H9 (cell line): ENCODE data around the gene CEP68. TPM values are rescaled to one million over a fixed set of nuclear protein-coding genes. Genes with fewer than 3 reads are reported as not detected.

Source experiments
- DNase-seq: peaks from one replicate; pipeline ENCODE4 v3.0.0-alpha.2; 2017
- H2AFZ ChIP-seq: one replicate; pipeline ENCODE4 v1.6.1; 2013; ENCODE audit warnings: mild to moderate bottlenecking, low read length, control low read depth, moderate library complexity
- H2AK5ac ChIP-seq: 2 replicates; pipeline ENCODE4 v1.6.1; 2013; ENCODE audit warnings: low read length, control low read depth, mixed read lengths; ENCODE audit not compliant: insufficient read length
- H2BK120ac ChIP-seq: one replicate; pipeline ENCODE4 v1.6.1; 2013; ENCODE audit warnings: low read depth, mild to moderate bottlenecking, low read length, control low read depth, inconsistent platforms; ENCODE audit not compliant: poor library complexity, severe bottlenecking
- H2BK12ac ChIP-seq: 2 replicates; pipeline ENCODE4 v1.6.1; 2013; ENCODE audit warnings: low read length, control low read depth, mixed read lengths, low read depth; ENCODE audit not compliant: insufficient read length
- H2BK15ac ChIP-seq: 2 replicates; pipeline ENCODE4 v1.6.1; 2013; ENCODE audit warnings: low read depth, low read length, control low read depth
- H2BK20ac ChIP-seq: one replicate; pipeline ENCODE4 v1.6.1; 2013; ENCODE audit warnings: low read depth, mild to moderate bottlenecking, low read length, control low read depth, inconsistent platforms; ENCODE audit not compliant: poor library complexity, severe bottlenecking
- H2BK5ac ChIP-seq: 2 replicates; pipeline ENCODE4 v1.6.1; 2013; ENCODE audit warnings: low read length, control low read depth, mixed read lengths; ENCODE audit not compliant: insufficient read length
- H3K14ac ChIP-seq: 2 replicates; pipeline ENCODE4 v1.6.1; 2013; ENCODE audit warnings: low read length, control low read depth; ENCODE audit not compliant: insufficient read depth
- H3K18ac ChIP-seq: 2 replicates; pipeline ENCODE4 v1.6.1; 2013; ENCODE audit warnings: low read depth, mild to moderate bottlenecking, mixed read lengths, low read length, control low read depth; ENCODE audit not compliant: insufficient read length
- H3K23ac ChIP-seq: 2 replicates; pipeline ENCODE4 v1.6.1; 2013; ENCODE audit warnings: low read length, control low read depth, mixed read lengths, low read depth; ENCODE audit not compliant: insufficient read length
- H3K23me2 ChIP-seq: 2 replicates; pipeline ENCODE4 v1.6.1; 2013; ENCODE audit warnings: low read depth, mild to moderate bottlenecking, mixed read lengths, low read length, control low read depth; ENCODE audit not compliant: insufficient read length, poor library complexity, severe bottlenecking
- H3K27ac ChIP-seq: 2 replicates; pipeline ENCODE4 v1.5.1; 2013; ENCODE audit warnings: low read length, control low read depth, mixed read lengths, low read depth; ENCODE audit not compliant: insufficient read length
- H3K27me3 ChIP-seq: 2 replicates; pipeline ENCODE4 v1.6.1; 2013; ENCODE audit warnings: low read length, control low read depth, inconsistent platforms; ENCODE audit not compliant: insufficient read depth
- H3K4ac ChIP-seq: 2 replicates; pipeline ENCODE4 v1.6.1; 2013; ENCODE audit warnings: low read depth, mild to moderate bottlenecking, control low read depth, inconsistent platforms, low read length, moderate library complexity
- H3K4me1 ChIP-seq: 2 replicates; pipeline ENCODE4 v1.6.1; 2013; ENCODE audit warnings: low read length, control low read depth, inconsistent platforms; ENCODE audit not compliant: insufficient read depth
- H3K4me2 ChIP-seq: 2 replicates; pipeline ENCODE4 v1.6.1; 2013; ENCODE audit warnings: low read length, control low read depth, mixed read lengths; ENCODE audit not compliant: insufficient read length, insufficient read depth
- H3K56ac ChIP-seq: 2 replicates; pipeline ENCODE4 v1.6.1; 2013; ENCODE audit warnings: low read depth, mild to moderate bottlenecking, mixed read lengths, low read length, control low read depth; ENCODE audit not compliant: insufficient read length
- H3K79me1 ChIP-seq: 2 replicates; pipeline ENCODE4 v1.6.1; 2013; ENCODE audit warnings: low read depth, mild to moderate bottlenecking, moderate library complexity, low read length, control low read depth, inconsistent platforms; ENCODE audit not compliant: insufficient read depth, poor library complexity, severe bottlenecking
- H3K79me2 ChIP-seq: 2 replicates; pipeline ENCODE4 v1.6.1; 2013; ENCODE audit warnings: low read length, control low read depth, inconsistent platforms; ENCODE audit not compliant: insufficient read depth
- H3K9ac ChIP-seq: 2 replicates; pipeline ENCODE4 v1.6.1; 2013; ENCODE audit warnings: low read length, control low read depth, mixed read lengths; ENCODE audit not compliant: insufficient read length; ENCODE audit errors: extremely low read depth
- H3K9me3 ChIP-seq: one replicate; pipeline ENCODE4 v1.6.1; 2013; ENCODE audit warnings: low read depth, low read length, inconsistent platforms; ENCODE audit not compliant: control insufficient read depth
- H3T11ph ChIP-seq: one replicate; pipeline ENCODE4 v1.6.1; 2013; ENCODE audit warnings: mild to moderate bottlenecking, low read length, control low read depth, inconsistent platforms
- H4K20me1 ChIP-seq: one replicate; pipeline ENCODE4 v1.6.1; 2013; ENCODE audit not compliant: control insufficient read depth, insufficient read length, insufficient read depth
- H4K5ac ChIP-seq: 2 replicates; pipeline ENCODE4 v1.6.1; 2013; ENCODE audit warnings: low read depth, mild to moderate bottlenecking, mixed read lengths, low read length, control low read depth; ENCODE audit not compliant: insufficient read length
- H4K8ac ChIP-seq: replicated peaks from 2 replicates; pipeline ENCODE4 v1.6.1; 2013; ENCODE audit warnings: low read length, control low read depth, mixed read lengths, low read depth; ENCODE audit not compliant: insufficient read length
- H4K91ac ChIP-seq: 2 replicates; pipeline ENCODE4 v1.6.1; 2013; ENCODE audit warnings: low read depth, mild to moderate bottlenecking, moderate library complexity, mixed read lengths, low read length, control low read depth; ENCODE audit not compliant: insufficient read length
- H3K27ac Mint-ChIP-seq, 3 experiments: 2 replicates in 2 of 3; 3 replicates in 1 of 3; pipeline ENCODE4 v1.8.0; 2020 to 2021; ENCODE audit warnings: mixed read lengths in 3 of 3, mild to moderate bottlenecking in 1 of 3, moderate library complexity in 1 of 3
- H3K27me3 Mint-ChIP-seq: 2 replicates; pipeline ENCODE4 v1.8.0; 2021; ENCODE audit warnings: low read depth, mild to moderate bottlenecking, moderate library complexity, mixed read lengths
- H3K36me3 Mint-ChIP-seq, 3 experiments: 2 replicates in 2 of 3; 3 replicates in 1 of 3; pipeline ENCODE4 v1.8.0; 2020 to 2021; ENCODE audit warnings: low read depth in 3 of 3, mixed read lengths in 3 of 3; ENCODE audit not compliant: insufficient read depth in 1 of 3
- H3K4me1 Mint-ChIP-seq, 2 experiments: 2 replicates each; pipeline ENCODE4 v1.8.0; 2020; ENCODE audit warnings: mixed read lengths in 2 of 2
- H3K4me3 Mint-ChIP-seq, 2 experiments: 2 replicates in 1 of 2; 3 replicates in 1 of 2; pipeline ENCODE4 v1.8.0; 2020 to 2021; ENCODE audit warnings: mild to moderate bottlenecking in 2 of 2, mixed read lengths in 2 of 2, moderate library complexity in 1 of 2
- H3K9me3 Mint-ChIP-seq, 2 experiments: 2 replicates in 1 of 2; 3 replicates in 1 of 2; pipeline ENCODE4 v1.8.0; 2020; ENCODE audit warnings: mild to moderate bottlenecking in 2 of 2, mixed read lengths in 2 of 2, moderate library complexity in 1 of 2
- WGBS: extraction: QIAGEN DNeasy Blood & Tissue Kit; methylation state at CpG from one replicate; pipeline ENCODE4 v1.1.7; 2013; ENCODE audit warnings: missing lambda C conversion rate, low lambda C conversion rate, mixed read lengths; ENCODE audit not compliant: insufficient read length; ENCODE audit errors: extremely low coverage; 5-methylcytosine and 5-hydroxymethylcytosine counted together
- total RNA-seq: library from RNA; stranded (reverse); gene quantifications from 2 replicates; pipeline ENCODE4 v1.2.1, GENCODE V29; 2021
- TF ChIP-seq, protein P1 (sequence below): fragments of 200-600 bp; sonication (generic); conservative IDR thresholded peaks from 3 replicates; pipeline ENCODE4 v1.8.0; 2021; ENCODE audit warnings: antibody characterized with exemption, mild to moderate bottlenecking

Gene CEP68
- total RNA-seq, 1 experiment from 2014 or later = 20.2 TPM

GRCh38 chr2:65133626-65134025, 77.4 kb downstream of the CEP68 start:
- H3K27ac Mint-ChIP-seq = no peak overlapping the region
- Histone ChIP-seq H3K79me2 (peaks cover 8% of the 10 kb centered on the region), H4K8ac (no peak overlapping the region), H4K91ac (no peak overlapping the region), H2BK20ac (no peak overlapping the region), H2BK5ac (no peak overlapping the region), H3K79me1 (peaks cover 3% of the 10 kb centered on the region), H3K9ac (no peak overlapping the region), H2AFZ (no peak overlapping the region), H4K5ac (no peak overlapping the region), H3K27ac (no peak overlapping the region), H2BK12ac (no peak overlapping the region), H3K14ac (no peak overlapping the region), H3K23ac (no peak overlapping the region), H3K4ac (no peak overlapping the region), H2BK15ac (no peak overlapping the region), H2AK5ac (no peak overlapping the region), H3K23me2 (peaks cover 2% of the 10 kb centered on the region), H3K18ac (no peak overlapping the region), H3K4me1 (no peaks in the 10 kb centered on the region), H3K56ac (no peak overlapping the region), H3K4me2 (no peak overlapping the region), H3T11ph (no peak overlapping the region), H3K9me3 (no peaks in the 10 kb centered on the region), H3K27me3 (no peaks in the 10 kb centered on the region), H2BK120ac (no peak overlapping the region), H4K20me1 (no peaks in the 10 kb centered on the region)
- no peak overlapping the region for H3K4me3 Mint-ChIP-seq
- no peak for DNase-seq
- no peaks in the 10 kb centered on the region for H3K27me3 Mint-ChIP-seq
- TF ChIP-seq, protein P1, sequence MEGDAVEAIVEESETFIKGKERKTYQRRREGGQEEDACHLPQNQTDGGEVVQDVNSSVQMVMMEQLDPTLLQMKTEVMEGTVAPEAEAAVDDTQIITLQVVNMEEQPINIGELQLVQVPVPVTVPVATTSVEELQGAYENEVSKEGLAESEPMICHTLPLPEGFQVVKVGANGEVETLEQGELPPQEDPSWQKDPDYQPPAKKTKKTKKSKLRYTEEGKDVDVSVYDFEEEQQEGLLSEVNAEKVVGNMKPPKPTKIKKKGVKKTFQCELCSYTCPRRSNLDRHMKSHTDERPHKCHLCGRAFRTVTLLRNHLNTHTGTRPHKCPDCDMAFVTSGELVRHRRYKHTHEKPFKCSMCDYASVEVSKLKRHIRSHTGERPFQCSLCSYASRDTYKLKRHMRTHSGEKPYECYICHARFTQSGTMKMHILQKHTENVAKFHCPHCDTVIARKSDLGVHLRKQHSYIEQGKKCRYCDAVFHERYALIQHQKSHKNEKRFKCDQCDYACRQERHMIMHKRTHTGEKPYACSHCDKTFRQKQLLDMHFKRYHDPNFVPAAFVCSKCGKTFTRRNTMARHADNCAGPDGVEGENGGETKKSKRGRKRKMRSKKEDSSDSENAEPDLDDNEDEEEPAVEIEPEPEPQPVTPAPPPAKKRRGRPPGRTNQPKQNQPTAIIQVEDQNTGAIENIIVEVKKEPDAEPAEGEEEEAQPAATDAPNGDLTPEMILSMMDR = no peak
- no CpG with 5 or more reads among the region's 4 CpGs for WGBS
- peaks cover 6 to 18% of the 10 kb centered on the region in 2 experiments for H3K4me1 Mint-ChIP-seq
- H3K9me3 Mint-ChIP-seq = no peaks in the 10 kb centered on the region; a peak in 1 of 5 replicates
- peaks cover 0 to 3% (median 0%) of the 10 kb centered on the region in 3 experiments; a peak in 2 of 7 replicates for H3K36me3 Mint-ChIP-seq
